B cell (primary cell): ENCODE data around the gene RALB. TPM values are rescaled to one million over a fixed set of nuclear protein-coding genes. Genes with fewer than 3 reads are reported as not detected.

Source experiments
- ATAC-seq: fragments of 200-7000 bp; cut with Tn5 transposase; one replicate; pipeline ENCODE4 v1.10.0; 2021; ENCODE audit warnings: low read depth, mild to moderate bottlenecking, moderate number of reproducible peaks, moderate library complexity
- CTCF ChIA-PET: fragments of 350-600 bp; sonication (Branson Sonifier 250); formaldehyde crosslinking; loops from one replicate; lab custom pipeline; 2021; ENCODE audit warnings: antibody characterized with exemption, inconsistent platforms; lab: Charles Lee
- POLR2A ChIA-PET: fragments of 350-600 bp; sonication (Branson Sonifier 250); formaldehyde crosslinking; loops from one replicate; lab custom pipeline; 2021; ENCODE audit warnings: antibody characterized with exemption; lab: Charles Lee
- DNase-seq: peaks from one replicate; pipeline ENCODE4 v3.0.0; 2013
- H2AFZ ChIP-seq: 2 replicates; pipeline ENCODE4 v1.6.1; 2012; ENCODE audit warnings: mild to moderate bottlenecking, low read depth, low read length; ENCODE audit not compliant: insufficient read depth, poor library complexity, severe bottlenecking
- H3K27ac ChIP-seq, 2 donors: 1 replicate in 1 of 2; 2 replicates in 1 of 2; pipeline ENCODE4 v1.5.1; 2012 to 2013; ENCODE audit warnings: low read length in 2 of 2, mild to moderate bottlenecking in 2 of 2, moderate library complexity in 1 of 2
- H3K27me3 ChIP-seq, 4 experiments: fragments of 200-600 bp in 1 of 4; sonication (generic) in 1 of 4; replicated peaks in 1 of 4; 1 replicate in 2 of 4; 2 replicates in 2 of 4; pipeline versions ENCODE4 v1.6.1 to v1.7.0; 2013 to 2016; ENCODE audit warnings: low read length in 3 of 4, mild to moderate bottlenecking in 2 of 4, mixed read lengths in 1 of 4, moderate library complexity in 1 of 4; ENCODE audit not compliant: insufficient read depth in 4 of 4, control insufficient read depth in 3 of 4; ENCODE audit errors: control extremely low read depth in 1 of 4
- H3K36me3 ChIP-seq, 2 experiments: replicated peaks in 1 of 2; 1 replicate in 1 of 2; 2 replicates in 1 of 2; pipeline versions ENCODE4 v1.6.1 to v1.7.1; 2013; ENCODE audit warnings: low read length in 1 of 2; ENCODE audit not compliant: insufficient read depth in 2 of 2, control insufficient read depth in 1 of 2; ENCODE audit errors: control extremely low read depth in 1 of 2, extremely low read depth in 1 of 2
- H3K4me1 ChIP-seq, 2 donors: fragments of 200-600 bp in 1 of 2; sonication (generic) in 1 of 2; 1 replicate in 1 of 2; 2 replicates in 1 of 2; pipeline versions ENCODE4 v1.5.1 to v1.6.1; 2013 to 2017; ENCODE audit warnings: low read length in 2 of 2; ENCODE audit not compliant: control insufficient read depth in 2 of 2, insufficient read depth in 2 of 2
- H3K4me2 ChIP-seq: replicated peaks from 2 replicates; pipeline ENCODE3; 2012; ENCODE audit warnings: mild to moderate bottlenecking, low read depth, low read length; ENCODE audit not compliant: poor library complexity, severe bottlenecking
- H3K4me3 ChIP-seq, 5 experiments: fragments of 200-600 bp in 1 of 5; sonication (generic) in 1 of 5; 1 replicate in 3 of 5; 2 replicates in 2 of 5; pipeline versions ENCODE4 v1.5.1 to v1.7.0; 2011 to 2016; ENCODE audit warnings: low read length in 4 of 5, mild to moderate bottlenecking in 4 of 5, low read depth in 2 of 5, control low read depth in 1 of 5, moderate library complexity in 1 of 5; ENCODE audit not compliant: insufficient read depth in 1 of 5; ENCODE audit errors: control extremely low read depth in 1 of 5, extremely low read depth in 1 of 5
- H3K79me2 ChIP-seq: fragments of 200-600 bp; sonication (generic); one replicate; pipeline ENCODE4 v1.6.0; 2016; ENCODE audit warnings: low read length; ENCODE audit not compliant: control insufficient read depth, insufficient read depth
- H3K9ac ChIP-seq: fragments of 200-600 bp; sonication (generic); 2 replicates; pipeline ENCODE4 v1.6.1; 2017; ENCODE audit warnings: mild to moderate bottlenecking, low read length, moderate library complexity
- H3K9me3 ChIP-seq, 3 donors: one replicate each; pipeline versions ENCODE4 v1.6.1 to v1.7.1; 2013; ENCODE audit warnings: low read length in 2 of 3; ENCODE audit not compliant: control insufficient read depth in 2 of 3, insufficient read depth in 1 of 3; ENCODE audit errors: control extremely low read depth in 1 of 3
- H4K20me1 ChIP-seq: 2 replicates; pipeline ENCODE4 v1.6.0; 2012; ENCODE audit warnings: mild to moderate bottlenecking, low read length; ENCODE audit not compliant: insufficient read depth, control insufficient read depth, poor library complexity, severe bottlenecking
- H3K27ac Mint-ChIP-seq: one replicate; pipeline ENCODE4 v1.8.0; 2021; ENCODE audit warnings: mixed read lengths
- H3K27me3 Mint-ChIP-seq: one replicate; pipeline ENCODE4 v1.8.0; 2021; ENCODE audit warnings: mixed read lengths
- H3K4me1 Mint-ChIP-seq: one replicate; pipeline ENCODE4 v1.8.0; 2021; ENCODE audit warnings: mixed read lengths
- H3K4me3 Mint-ChIP-seq: one replicate; pipeline ENCODE4 v1.8.0; 2021; ENCODE audit warnings: mixed read lengths
- H3K9me3 Mint-ChIP-seq: one replicate; pipeline ENCODE4 v1.8.0; 2022; ENCODE audit warnings: mixed read lengths; ENCODE audit not compliant: insufficient read depth
- EZH2 ChIP-seq: IDR thresholded peaks from 2 replicates; pipeline ENCODE4 v1.6.1; 2012; ENCODE audit warnings: borderline replicate concordance, low read depth, mild to moderate bottlenecking, moderate library complexity, low read length; ENCODE audit not compliant: insufficient read depth, poor library complexity, severe bottlenecking
- WGBS: methylation state at CpG from one replicate; pipeline ENCODE4 v1.1.5; 2013; ENCODE audit warnings: missing lambda C conversion rate; ENCODE audit not compliant: insufficient coverage; 5-methylcytosine and 5-hydroxymethylcytosine counted together
- intact Hi-C: fragments of 100-400 bp; cut with micrococcal nuclease; formaldehyde crosslinking; loops from one replicate; pipeline ENCODE4 v1.10.0; 2022
- polyA plus RNA-seq: library from polyadenylated mRNA; depleted of rRNA; stranded (reverse); fragments of >200 nt; gene quantifications from 2 replicates; pipeline ENCODE4 v1.2.3, GENCODE V29; 2012
- total RNA-seq, 2 donors: library from RNA; stranded (reverse); fragments of 120-200 nt in 1 of 2; gene quantifications; 1 replicate in 1 of 2; 2 replicates in 1 of 2; pipeline versions ENCODE4 v1.2.3 to v1.2.4, GENCODE V29; 2013 to 2022
- TF ChIP-seq, protein P1 (sequence below): fragments of 200-600 bp; IDR thresholded peaks from one replicate; pipeline ENCODE4 v1.8.0; 2022; ENCODE audit warnings: antibody characterized with exemption, mild to moderate bottlenecking

Gene RALB
- total and polyA plus RNA-seq, 2 donors (not counting 1 experiment from before 2014, with no cell fraction given), result 19.3 to 35.9 TPM

DNA sequence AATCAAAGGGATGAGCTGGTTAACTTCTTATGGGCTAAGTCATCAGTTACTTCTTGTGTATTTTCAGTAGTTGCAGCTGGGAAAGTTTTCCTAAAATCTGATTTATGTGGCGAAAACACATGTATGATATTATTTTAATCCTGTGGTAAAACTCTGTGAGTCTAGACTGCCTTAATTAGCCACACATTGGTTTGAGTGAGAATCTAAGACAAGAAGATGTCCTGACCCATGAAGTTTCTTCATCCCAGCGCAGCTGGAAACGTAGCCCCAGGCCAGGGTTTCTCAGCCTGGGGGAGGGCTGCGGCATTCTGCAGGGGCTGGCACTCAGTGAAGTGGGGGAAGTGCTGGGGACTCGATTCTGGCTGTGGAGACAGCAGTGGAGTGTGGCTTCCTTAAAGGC, 48.6 kb downstream of the RALB start:
- ChIA-PET CTCF (interaction anchor here (1.7 kb wide), 1 partner anchor 12 kb away, joined by 9 read pairs; no protein-coding TSS in a partner anchor), POLR2A (no interaction called here)
- WGBS, result 95% methylated on average over 5 of the region's 5 CpGs
- no peak overlapping the region for H3K9ac ChIP-seq
- H3K27me3 ChIP-seq, result no peaks in the 10 kb centered on the region
- TF ChIP-seq EZH2, result no peak
- TF ChIP-seq, protein P1, sequence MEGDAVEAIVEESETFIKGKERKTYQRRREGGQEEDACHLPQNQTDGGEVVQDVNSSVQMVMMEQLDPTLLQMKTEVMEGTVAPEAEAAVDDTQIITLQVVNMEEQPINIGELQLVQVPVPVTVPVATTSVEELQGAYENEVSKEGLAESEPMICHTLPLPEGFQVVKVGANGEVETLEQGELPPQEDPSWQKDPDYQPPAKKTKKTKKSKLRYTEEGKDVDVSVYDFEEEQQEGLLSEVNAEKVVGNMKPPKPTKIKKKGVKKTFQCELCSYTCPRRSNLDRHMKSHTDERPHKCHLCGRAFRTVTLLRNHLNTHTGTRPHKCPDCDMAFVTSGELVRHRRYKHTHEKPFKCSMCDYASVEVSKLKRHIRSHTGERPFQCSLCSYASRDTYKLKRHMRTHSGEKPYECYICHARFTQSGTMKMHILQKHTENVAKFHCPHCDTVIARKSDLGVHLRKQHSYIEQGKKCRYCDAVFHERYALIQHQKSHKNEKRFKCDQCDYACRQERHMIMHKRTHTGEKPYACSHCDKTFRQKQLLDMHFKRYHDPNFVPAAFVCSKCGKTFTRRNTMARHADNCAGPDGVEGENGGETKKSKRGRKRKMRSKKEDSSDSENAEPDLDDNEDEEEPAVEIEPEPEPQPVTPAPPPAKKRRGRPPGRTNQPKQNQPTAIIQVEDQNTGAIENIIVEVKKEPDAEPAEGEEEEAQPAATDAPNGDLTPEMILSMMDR, result no peak
- H3K4me2 ChIP-seq, result no peak overlapping the region
- ATAC-seq, result no peak
- Mint-ChIP-seq H3K4me1 (peaks cover 15% of the 10 kb centered on the region), H3K27ac (no peak overlapping the region), H3K9me3 (no peaks in the 10 kb centered on the region), H3K4me3 (no peak overlapping the region), H3K27me3 (no peaks in the 10 kb centered on the region)
- H3K79me2 ChIP-seq, result no peaks in the 10 kb centered on the region
- H2AFZ ChIP-seq, result no peak overlapping the region
- H3K9me3 ChIP-seq, result no peaks in the 10 kb centered on the region
- peaks cover 2 to 15% of the 10 kb centered on the region in 2 experiments for H3K36me3 ChIP-seq
- intact Hi-C loops, result no loop called here
- no peak overlapping the region for H3K4me3 ChIP-seq
- no peaks in the 10 kb centered on the region for H4K20me1 ChIP-seq
- H3K4me1 ChIP-seq, result peaks cover 5 to 6% of the 10 kb centered on the region in 2 donors
- DNase-seq, result no peak
- H3K27ac ChIP-seq, result no peak overlapping the region

DNA sequence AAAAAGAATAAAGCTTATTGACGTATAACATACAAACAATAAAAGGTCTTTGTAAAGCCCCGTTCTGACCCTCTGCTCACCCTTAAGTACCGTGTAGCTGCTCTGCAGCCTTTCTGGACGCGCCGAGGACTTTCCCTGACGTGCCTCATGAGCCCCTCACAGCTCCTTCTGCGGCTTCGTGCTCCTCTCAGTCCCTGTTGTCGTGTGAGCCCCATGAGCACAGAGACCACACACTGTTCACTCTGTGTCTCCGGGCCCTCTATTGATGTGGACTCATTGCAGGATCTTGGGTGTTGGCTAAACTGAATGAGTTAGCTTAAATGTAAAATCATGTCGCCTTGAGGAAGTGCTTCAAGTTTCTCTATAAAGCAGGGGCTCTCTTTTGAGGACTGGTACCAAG, 49.6 kb downstream of the RALB start:
- H3K27ac Mint-ChIP-seq, result no peak overlapping the region
- Histone ChIP-seq H3K27ac (no peak overlapping the region), H3K79me2 (no peaks in the 10 kb centered on the region), H3K4me3 (no peak overlapping the region), H3K36me3 (peaks cover 2 to 10% of the 10 kb centered on the region in 2 experiments), H3K9ac (no peak overlapping the region), H3K27me3 (no peaks in the 10 kb centered on the region), H3K4me2 (no peak overlapping the region), H3K9me3 (no peaks in the 10 kb centered on the region), H3K4me1 (peaks cover 5 to 7% of the 10 kb centered on the region in 2 donors), H2AFZ (no peak overlapping the region), H4K20me1 (no peaks in the 10 kb centered on the region)
- H3K4me1 Mint-ChIP-seq, result peaks cover 15% of the 10 kb centered on the region
- ATAC-seq (no peak), DNase-seq (no peak)
- H3K27me3 Mint-ChIP-seq, result no peaks in the 10 kb centered on the region
- intact Hi-C loops, result no loop called here
- POLR2A ChIA-PET, result no interaction called here
- CTCF ChIA-PET, result interaction anchor here (0.7 to 1.7 kb wide), 2 partner anchors 11 kb away, joined by 3 to 12 read pairs; no protein-coding TSS in a partner anchor
- H3K4me3 Mint-ChIP-seq, result no peak overlapping the region
- H3K9me3 Mint-ChIP-seq, result no peaks in the 10 kb centered on the region
- no peak for TF ChIP-seq EZH2
- TF ChIP-seq, protein P1, result no peak
- 92% methylated on average over 11 of the region's 12 CpGs for WGBS
